ENCODE data around the gene C1orf167. TPM values are rescaled to one million over a fixed set of nuclear protein-coding genes. Genes with fewer than 3 reads are reported as not detected.
A peak's percentile ranks its signal among the peaks of the same experiment; 100 is the strongest.

The C1orf167 gene
- polyA plus RNA-seq, 3 donors, result 0.05 TPM; not detected in 2

DNA sequence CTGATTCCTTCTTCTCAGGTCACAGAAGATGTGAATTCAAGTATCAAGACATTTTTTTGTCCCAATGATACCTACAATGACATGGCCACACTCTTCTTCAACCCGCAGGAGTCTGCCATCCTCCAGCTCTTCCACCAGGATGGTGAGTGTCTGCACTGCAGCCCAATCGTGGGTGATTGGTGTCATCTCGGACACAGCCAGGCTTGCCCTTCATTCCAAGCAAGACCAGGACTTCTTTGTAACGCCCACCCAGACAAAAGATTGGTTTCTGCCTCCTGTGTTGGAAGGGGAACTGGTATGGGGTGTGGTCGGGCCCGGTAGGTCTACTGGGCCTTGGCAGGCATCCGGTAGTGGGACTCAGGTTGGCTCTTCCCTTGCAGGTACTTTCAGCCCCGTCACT lies 71.5 kb downstream of the C1orf167 start:
- WGBS (ENCODE audit: insufficient coverage), result 95% methylated on average over 8 of the region's 8 CpGs
- Histone ChIP-seq H3K4me2 (replicated peaks; ENCODE audit: extremely low read depth, low read length, poor library complexity, severe bottlenecking) (no peak overlapping the region), H2AFZ (ENCODE audit: insufficient read depth, low read depth, low read length, poor library complexity, severe bottlenecking) (no peak overlapping the region), H3K79me2 (ENCODE audit: insufficient read depth, low read length) (no peaks in the 10 kb centered on the region), H3K4me1 (ENCODE audit: control insufficient read depth in 1 of 2, insufficient read depth in 2 of 2, low read length in 2 of 2) (no peaks in the 10 kb centered on the region), H3K4me3 (replicated peaks in 1 of 3; ENCODE audit: low read depth in 2 of 3, low read length in 3 of 3) (no peak overlapping the region), H3K9me3 (replicated peaks in 1 of 2; ENCODE audit: control insufficient read depth in 1 of 2, insufficient read depth in 1 of 2, low read length in 2 of 2) (no peaks in the 10 kb centered on the region), H3K27ac (ENCODE audit: low read depth in 1 of 2, low read length in 2 of 2) (no peak overlapping the region), H4K20me1 (ENCODE audit: insufficient read depth, low read length) (peaks cover 16% of the 10 kb centered on the region), H3K36me3 (replicated peaks in 1 of 2; ENCODE audit: control insufficient read depth in 1 of 2, insufficient read depth in 2 of 2, low read length in 2 of 2) (peaks cover 94 to 99% of the 10 kb centered on the region in 2 donors), H3K9ac (ENCODE audit: insufficient read depth, low read length, poor library complexity, severe bottlenecking) (no peak overlapping the region), H3K27me3 (ENCODE audit: control insufficient read depth in 2 of 2, insufficient read depth in 2 of 2, low read length in 2 of 2) (no peaks in the 10 kb centered on the region)
- H3K9me3 Mint-ChIP-seq, result no peaks in the 10 kb centered on the region
- intact Hi-C loops (cut with micrococcal nuclease), result no loop called here
- no peaks in the 10 kb centered on the region for H3K4me1 Mint-ChIP-seq
- H3K36me3 Mint-ChIP-seq, result peaks cover 88 to 89% of the 10 kb centered on the region in 2 donors
- H3K27me3 Mint-ChIP-seq (ENCODE audit: low read depth in 3 of 3), result no peaks in the 10 kb centered on the region
- H3K4me3 Mint-ChIP-seq, result no peak overlapping the region
- H3K27ac Mint-ChIP-seq, result peak overlapping the region in 1 of 7 donors; percentile 28
- DNase-seq, result no peak
- TF ChIP-seq CTCF (IDR thresholded peaks at IDR 0.05), result no peak

GRCh38 chr1:11833900-11834299 lies 71.9 kb downstream of the C1orf167 start:
- Mint-ChIP-seq H3K27ac (no peak overlapping the region), H3K4me3 (no peak overlapping the region), H3K4me1 (peaks cover 2% of the 10 kb centered on the region), H3K36me3 (peaks cover 88 to 89% of the 10 kb centered on the region in 2 donors), H3K27me3 (ENCODE audit: low read depth in 3 of 3) (no peaks in the 10 kb centered on the region), H3K9me3 (no peaks in the 10 kb centered on the region)
- no peaks in the 10 kb centered on the region for H3K4me1 ChIP-seq (ENCODE audit: control insufficient read depth in 1 of 2, insufficient read depth in 2 of 2, low read length in 2 of 2)
- no peak overlapping the region for H3K4me2 ChIP-seq (replicated peaks; ENCODE audit: extremely low read depth, low read length, poor library complexity, severe bottlenecking)
- intact Hi-C loops (cut with micrococcal nuclease), result no loop called here
- no peak overlapping the region for H2AFZ ChIP-seq (ENCODE audit: insufficient read depth, low read depth, low read length, poor library complexity, severe bottlenecking)
- H3K9me3 ChIP-seq (replicated peaks in 1 of 2; ENCODE audit: control insufficient read depth in 1 of 2, insufficient read depth in 1 of 2, low read length in 2 of 2), result no peaks in the 10 kb centered on the region
- no peak overlapping the region for H3K9ac ChIP-seq (ENCODE audit: insufficient read depth, low read length, poor library complexity, severe bottlenecking)
- H3K36me3 ChIP-seq (replicated peaks in 1 of 2; ENCODE audit: control insufficient read depth in 1 of 2, insufficient read depth in 2 of 2, low read length in 2 of 2), result peaks cover 93 to 97% of the 10 kb centered on the region in 2 donors
- no peak for TF ChIP-seq CTCF (IDR thresholded peaks at IDR 0.05)
- 96% methylated on average over 11 of the region's 13 CpGs for whole genome bisulfite sequencing (ENCODE audit: insufficient coverage)
- no peak overlapping the region for H3K4me3 ChIP-seq (replicated peaks in 1 of 3; ENCODE audit: low read depth in 2 of 3, low read length in 3 of 3)
- DNase-seq, result no peak
- H3K79me2 ChIP-seq (ENCODE audit: insufficient read depth, low read length), result no peaks in the 10 kb centered on the region
- peaks cover 17% of the 10 kb centered on the region for H4K20me1 ChIP-seq (ENCODE audit: insufficient read depth, low read length)
- no peak overlapping the region for H3K27ac ChIP-seq (ENCODE audit: low read depth in 1 of 2, low read length in 2 of 2)
- H3K27me3 ChIP-seq (ENCODE audit: control insufficient read depth in 2 of 2, insufficient read depth in 2 of 2, low read length in 2 of 2), result no peaks in the 10 kb centered on the region

All from CD14-positive monocyte (primary cell).